ENCODE measurements around the gene EDNRA. TPM values are rescaled to one million over a fixed set of nuclear protein-coding genes. Genes with fewer than 3 reads are reported as not detected.

EDNRA gene
- total and polyA plus RNA-seq, 2 of the 4 experiments (the other 2 are of a cell fraction) = 3.8 to 6.5 TPM

GRCh38 chr4:147465461-147465860 lies 15.4 kb upstream of the EDNRA start:
- H2BK120ac ChIP-seq (ENCODE audit: low read depth, low read length) = no peak overlapping the region
- no TSS peak for BruUV-seq (replicated peaks)
- H4K8ac ChIP-seq (ENCODE audit: low read depth in 2 of 2, low read length in 2 of 2) = no peak overlapping the region
- dilution Hi-C loops (cut with HindIII; ENCODE audit: low sequenced_read_pairs, unreplicated experiment) = no loop called here
- no peaks in the 10 kb centered on the region for H3K4me1 ChIP-seq (ENCODE audit: control insufficient read depth, insufficient read depth, low read length)
- H3K27ac ChIP-seq (ENCODE audit: insufficient read depth, low read length) = no peak overlapping the region
- H3K9me3 ChIP-seq (ENCODE audit: control insufficient read depth, insufficient read depth, low read length) = 0 out of 2 replicates have a peak, but pooled peaks cover 1% of the 10 kb centered on the region
- 83% methylated on average over 2 of the region's 2 CpGs; no CpG with 5 or more reads in 1 of the 2 experiments for WGBS, 2 experiments (ENCODE audit: extremely low coverage in 2 of 2, insufficient read length in 1 of 2)
- H3K27me3 ChIP-seq (ENCODE audit: control insufficient read depth, insufficient read depth, low read length) = no peaks in the 10 kb centered on the region
- H2AFZ ChIP-seq (replicated peaks; ENCODE audit: low read length, poor library complexity) = no peak overlapping the region
- no peaks in the 10 kb centered on the region for H3K79me1 ChIP-seq (ENCODE audit: low read depth in 1 of 2, low read length in 2 of 2)
- no peaks in the 10 kb centered on the region for H3K36me3 ChIP-seq (ENCODE audit: control insufficient read depth, insufficient read depth, low read length)
- ATAC-seq (ENCODE audit: low read depth) (no peak), DNase-seq (no peak)
- H3K23ac ChIP-seq (ENCODE audit: low read depth, low read length) = no peak overlapping the region
- H2AK9ac ChIP-seq (replicated peaks; ENCODE audit: low read depth, low read length, poor library complexity) = no peak overlapping the region
- no peak overlapping the region for H4K91ac ChIP-seq (ENCODE audit: insufficient read depth, low read depth, low read length)
- H3K9ac ChIP-seq (ENCODE audit: low read depth, low read length) = no peak overlapping the region
- H3K14ac ChIP-seq (replicated peaks; ENCODE audit: low read depth, low read length) = no peak overlapping the region
- in situ Hi-C loops (cut with MboI; ENCODE audit: low sequenced_read_pairs) = no loop called here
- no peak overlapping the region for H3K4me3 ChIP-seq (ENCODE audit: insufficient read depth, low read depth, low read length)
- H4K5ac ChIP-seq (ENCODE audit: low read depth, low read length) = no peak overlapping the region
- intact Hi-C loops (cut with micrococcal nuclease) = no loop called here
- no peak overlapping the region for H3K4me2 ChIP-seq (ENCODE audit: low read depth, low read length)
- H3K56ac ChIP-seq (ENCODE audit: extremely low read depth, insufficient read depth, low read length) = no peak overlapping the region
- ChIA-PET CTCF (no interaction called here), POLR2A (ENCODE audit: unreplicated experiment) (no interaction called here)
- no peak overlapping the region for H2AK5ac ChIP-seq (ENCODE audit: low read depth, low read length)
- no peak for TF ChIP-seq BHLHE40 (IDR thresholded peaks at IDR 0.05; ENCODE audit: low read depth, low read length)
- TF ChIP-seq ELK1 (IDR thresholded peaks at IDR 0.05; ENCODE audit: borderline replicate concordance, low read depth, low read length) = no peak
- TF ChIP-seq USF2 (IDR thresholded peaks at IDR 0.05; ENCODE audit: low read depth, low read length) = no peak
- no peak for TF ChIP-seq FOS (IDR thresholded peaks at IDR 0.05; ENCODE audit: low read depth, low read length)
- TF ChIP-seq CTCF (conservative IDR thresholded peaks at IDR 0.05; ENCODE audit: low read depth, low read length) = no peak
- no peak for TF ChIP-seq MXI1 (IDR thresholded peaks at IDR 0.05; ENCODE audit: borderline replicate concordance, low read depth, low read length)
- no peak for TF ChIP-seq RAD21 (IDR thresholded peaks at IDR 0.05; ENCODE audit: low read length)
- TF ChIP-seq POLR2A (IDR thresholded peaks at IDR 0.05; ENCODE audit: low read depth, low read length) = no peak
- TF ChIP-seq RCOR1 (IDR thresholded peaks at IDR 0.05; ENCODE audit: insufficient replicate concordance, low read length) = no peak
- TF ChIP-seq SMC3 (IDR thresholded peaks at IDR 0.05; ENCODE audit: low read depth, low read length) = no peak
- TF ChIP-seq MAZ (IDR thresholded peaks at IDR 0.05; ENCODE audit: borderline replicate concordance, low read depth, low read length) = no peak
- no peak overlapping the region for H3K18ac ChIP-seq (ENCODE audit: low read depth, low read length)
- H3K9me1 ChIP-seq (ENCODE audit: insufficient read depth, low read length) = no peaks in the 10 kb centered on the region
- no peak overlapping the region for H2BK20ac ChIP-seq (ENCODE audit: low read depth, low read length)
- no peak overlapping the region for H3K4ac ChIP-seq (ENCODE audit: low read depth, low read length)
- H4K20me1 ChIP-seq (ENCODE audit: insufficient read depth, low read length) = no peaks in the 10 kb centered on the region
- no peak overlapping the region for H2BK15ac ChIP-seq (ENCODE audit: low read depth, low read length)
- no peak overlapping the region for H2BK5ac ChIP-seq (ENCODE audit: low read depth, low read length, poor library complexity, severe bottlenecking)

All from IMR-90 (cell line).